ENCODE data around the gene TPPP3.

DNA sequence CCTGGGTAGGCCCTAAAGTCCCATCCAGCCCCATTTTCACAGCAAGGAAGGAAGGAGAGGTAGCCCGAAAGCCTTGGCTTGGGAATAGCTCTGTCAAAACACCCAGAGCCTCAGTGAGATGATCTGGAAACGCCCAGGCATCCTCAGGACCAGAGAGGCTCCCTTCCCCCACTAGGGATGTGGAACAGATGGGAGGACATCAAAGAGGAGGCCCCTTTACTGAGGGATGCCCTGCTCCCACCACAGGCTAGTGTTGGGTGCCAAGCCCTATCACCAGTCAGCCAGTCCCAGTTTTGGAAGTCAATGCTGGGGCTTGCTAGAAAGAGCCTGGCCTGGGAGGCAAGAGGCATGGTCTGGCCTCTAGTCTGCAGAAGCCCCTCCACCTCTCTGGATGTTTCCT, 4.7 kb downstream of the TPPP3 start:
- no peak for TF ChIP-seq POLR2A (IDR thresholded peaks at IDR 0.05; ENCODE audit: low read length)
- TF ChIP-seq GATA1 (IDR thresholded peaks at IDR 0.05; ENCODE audit: low read depth, low read length) = no peak
